Measurements from ENCODE around the gene FMN1. TPM values are rescaled to one million over a fixed set of nuclear protein-coding genes. Genes with fewer than 3 reads are reported as not detected.
A peak's percentile ranks its signal among the peaks of the same experiment; 100 is the strongest.

Gene FMN1
- total and polyA plus RNA-seq, 2 of the 8 experiments (the other 6 are each of a cell fraction or from before 2014, with no cell fraction given): 0.27 to 3.7 TPM

- no peak overlapping the region for H3K4me2 ChIP-seq (ENCODE audit: insufficient read depth in 1 of 2, low read depth in 2 of 2, low read length in 2 of 2)
- TF ChIP-seq KDM5A (IDR thresholded peaks at IDR 0.05; ENCODE audit: low read length) (no peak), RAD21 (IDR thresholded peaks at IDR 0.05 in 1 of 2, conservative IDR thresholded peaks at IDR 0.05 in 1 of 2; ENCODE audit: low read depth in 2 of 2, low read length in 2 of 2) (peak; percentile 28 to 31; a peak in 3 of 4 replicates), CTCF (IDR thresholded peaks at IDR 0.05; ENCODE audit: control extremely low read depth in 1 of 3, insufficient read depth in 1 of 3, low read depth in 1 of 3, low read length in 3 of 3) (peak in 2 of 3 experiments; percentile 4 to 30; a peak in 2 of 4 replicates)
- no peak overlapping the region for H2AFZ ChIP-seq (ENCODE audit: low read length)
- no peaks in the 10 kb centered on the region for H3K9me3 ChIP-seq (ENCODE audit: insufficient read depth in 2 of 2, low read depth in 1 of 2, low read length in 1 of 2)
- no peaks in the 10 kb centered on the region for H3K23me2 ChIP-seq (ENCODE audit: low read depth, low read length)
- H3K27me3 ChIP-seq (replicated peaks in 1 of 4; ENCODE audit: control insufficient read depth in 3 of 4, extremely low read depth in 1 of 4, insufficient read depth in 3 of 4, low read length in 3 of 4): no peaks in the 10 kb centered on the region
- FAIRE-seq: no peak
- CTCF ChIA-PET (ENCODE audit: partially characterized antibody): interaction anchor here (0.8 to 4.1 kb wide), 5 partner anchors 11 to 246 kb away, joined by 3 to 21 read pairs (median 3); partner anchors contain the start of gene FMN1
- H2BK120ac ChIP-seq (replicated peaks; ENCODE audit: low read depth, low read length): no peak overlapping the region
- no peaks in the 10 kb centered on the region for H3K36me3 ChIP-seq (ENCODE audit: control insufficient read depth in 2 of 4, insufficient read depth in 4 of 4, low read length in 3 of 4)
- no peak overlapping the region for H2BK12ac ChIP-seq (ENCODE audit: low read depth, low read length)
- no peaks in the 10 kb centered on the region for H4K20me1 ChIP-seq (replicated peaks in 1 of 2; ENCODE audit: control insufficient read depth in 1 of 2, insufficient read depth in 2 of 2, low read length in 2 of 2)
- H3K4ac ChIP-seq (replicated peaks; ENCODE audit: insufficient read length, low read depth, low read length): no peak overlapping the region
- no peak overlapping the region for H3K9ac ChIP-seq (replicated peaks in 1 of 4; ENCODE audit: extremely low read depth in 1 of 4, low read depth in 3 of 4, low read length in 3 of 4)
- H4K8ac ChIP-seq (ENCODE audit: extremely low read depth, insufficient read depth, low read length): no peak overlapping the region
- H3K56ac ChIP-seq (replicated peaks; ENCODE audit: insufficient read length, low read depth, low read length): no peak overlapping the region
- H3K27ac ChIP-seq (ENCODE audit: low read depth, low read length): no peak overlapping the region
- H3K4me3 ChIP-seq (ENCODE audit: extremely low read depth in 1 of 4, insufficient read depth in 2 of 4, low read depth in 3 of 4, low read length in 4 of 4): no peak overlapping the region
- no peak for DNase-seq (ENCODE audit: low read depth in 1 of 2, low spot score in 2 of 2)
- no peak overlapping the region for H2BK5ac ChIP-seq (ENCODE audit: low read depth, low read length)
- POLR2A ChIA-PET (ENCODE audit: partially characterized antibody): no interaction called here
- no peak overlapping the region for H3K23ac ChIP-seq (ENCODE audit: insufficient read length)
- 0 out of 2 replicates have a peak overlapping the region, but pooled peaks have one; percentile 11 for H2BK20ac ChIP-seq (ENCODE audit: low read length)
- no peak overlapping the region for H4K5ac ChIP-seq (ENCODE audit: insufficient read length, low read depth, low read length)
- H3K79me2 ChIP-seq (ENCODE audit: control insufficient read depth in 1 of 2, insufficient read depth in 2 of 2, low read length in 2 of 2): no peaks in the 10 kb centered on the region
- H4K91ac ChIP-seq (replicated peaks; ENCODE audit: insufficient read length, low read length): no peak overlapping the region
- H2BK15ac ChIP-seq (ENCODE audit: low read length): no peak overlapping the region
- peaks cover 0 to 7% (median 1%) of the 10 kb centered on the region in 4 experiments; a peak in 2 of 7 replicates for H3K4me1 ChIP-seq (replicated peaks in 1 of 4; ENCODE audit: control insufficient read depth in 3 of 4, insufficient read depth in 4 of 4, low read length in 3 of 4)
- H3K79me1 ChIP-seq (ENCODE audit: low read depth, low read length): no peaks in the 10 kb centered on the region
- no peak overlapping the region for H3K18ac ChIP-seq (ENCODE audit: extremely low read depth, low read length)
- 82% methylated on average over 4 of the region's 4 CpGs; no CpG with 5 or more reads in 1 of the 2 experiments for WGBS, 2 experiments (ENCODE audit: extremely low coverage in 1 of 2, insufficient coverage in 1 of 2, insufficient read length in 1 of 2, insufficient replicate concordance in 2 of 2, low coverage in 1 of 2, low lambda C conversion rate in 2 of 2, missing lambda C conversion rate in 1 of 2)
- no peak overlapping the region for H3K14ac ChIP-seq (ENCODE audit: insufficient read length)
- H2AK5ac ChIP-seq (ENCODE audit: low read depth, low read length): no peak overlapping the region
Measured at GRCh38 chr15:33182278-33182905, 12.1 kb downstream of the FMN1 start.
